Fibroblast of pulmonary artery (primary cell): Measurements from ENCODE around the gene PTPRA.
A peak's percentile ranks its signal among the peaks of the same experiment; 100 is the strongest.

Source experiments
- DNase-seq: peaks from one replicate; pipeline ENCODE4 v3.0.0-alpha.2; 2010; ENCODE audit warnings: low read depth
- H3K4me3 ChIP-seq: replicated peaks from 2 replicates; pipeline ENCODE4 v1.5.1; 2011; ENCODE audit warnings: low read depth, mild to moderate bottlenecking, control low read depth, low read length, moderate library complexity
- CTCF ChIP-seq: IDR thresholded peaks from 2 replicates; pipeline ENCODE4 v1.5.1; 2011; ENCODE audit warnings: mild to moderate bottlenecking, control low read depth, low read length, inconsistent platforms; ENCODE audit errors: missing control alignments

PTPRA gene

DNA sequence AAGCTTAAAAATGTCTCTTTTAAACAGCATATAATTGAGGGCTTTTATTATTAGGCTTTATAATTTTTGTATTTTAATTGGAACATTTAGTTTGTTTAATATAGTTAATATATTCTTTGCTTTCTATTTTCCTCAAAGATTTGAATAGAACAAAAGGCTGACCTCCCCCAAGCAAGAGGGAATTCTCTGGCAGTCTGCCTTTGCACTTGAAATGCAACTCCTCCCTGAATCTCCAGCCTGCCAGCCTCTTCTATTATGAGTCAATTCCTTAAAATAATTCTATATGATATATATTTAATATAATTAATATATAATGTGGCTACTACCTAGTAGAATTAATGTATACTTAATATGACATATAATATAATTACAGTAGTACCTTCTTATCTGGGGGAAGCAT is 69.2 kb downstream of the PTPRA start:
- peak; percentile 75 for DNase-seq
- no peak for TF ChIP-seq CTCF
- no peak overlapping the region for H3K4me3 ChIP-seq

GRCh38 chr20:2946988-2947961 is 74.0 kb downstream of the PTPRA start:
- no peak for TF ChIP-seq CTCF
- no peak overlapping the region for H3K4me3 ChIP-seq
- peak; percentile 86 for DNase-seq

DNA sequence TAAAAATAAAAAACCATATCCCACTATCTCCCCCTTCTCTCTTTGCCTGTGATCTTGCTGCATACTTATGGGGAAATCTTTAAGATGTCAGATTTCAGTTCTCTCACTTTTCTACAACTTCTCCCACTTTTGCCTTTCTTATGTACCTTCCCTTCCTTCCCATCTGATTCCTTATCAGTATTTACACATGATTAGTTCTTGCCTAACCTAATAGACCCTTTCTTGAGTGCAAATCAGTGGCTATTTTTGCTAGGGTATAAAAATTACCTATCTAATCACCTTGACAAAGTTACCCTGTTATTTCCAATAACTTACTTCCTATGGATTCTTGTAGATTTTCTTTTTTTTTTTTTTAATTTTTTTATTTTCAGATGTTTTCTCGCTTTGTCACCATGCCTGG is 75.7 kb downstream of the PTPRA start:
- TF ChIP-seq CTCF = no peak
- no peak overlapping the region for H3K4me3 ChIP-seq

GRCh38 chr20:2952766-2953165 is 79.5 kb downstream of the PTPRA start:
- H3K4me3 ChIP-seq = no peak overlapping the region
- DNase-seq = no peak
- no peak for TF ChIP-seq CTCF

More for the DNA sequence above, 75.7 kb downstream of the PTPRA start:
- no peak for DNase-seq

- H3K4me3 ChIP-seq = no peak overlapping the region
- no peak for TF ChIP-seq CTCF
- no peak for DNase-seq
These were observed 82.1 kb downstream of the PTPRA start for GRCh38 chr20:2955257-2955970.

GRCh38 chr20:2956480-2956879 is 83.2 kb downstream of the PTPRA start:
- no peak for TF ChIP-seq CTCF
- DNase-seq = no peak
- no peak overlapping the region for H3K4me3 ChIP-seq
